ENCODE data around the gene TEKTIP1. TPM values are rescaled to one million over a fixed set of nuclear protein-coding genes. Genes with fewer than 3 reads are reported as not detected.

TEKTIP1 gene
- total RNA-seq, 2 donors from 2014 or later: not detected

GRCh38 chr19:3514930-3515329, 24.0 kb upstream of the TEKTIP1 start:
- Histone ChIP-seq H3K27me3 (no peaks in the 10 kb centered on the region), H3K4me3 (no peak overlapping the region), H3K4me1 (peaks cover 0 to 39% of the 10 kb centered on the region in 2 donors), H3K36me3 (peaks cover 5% of the 10 kb centered on the region), H3K9me3 (no peaks in the 10 kb centered on the region), H3K27ac (no peak overlapping the region)
- no peak for DNase-seq (ENCODE audit: low spot score)
- TF ChIP-seq CTCF (IDR thresholded peaks at IDR 0.05): no peak

- DNase-seq (ENCODE audit: low spot score): no peak
- H3K36me3 ChIP-seq: peaks cover 7% of the 10 kb centered on the region
- no peak overlapping the region for H3K27ac ChIP-seq
- no peaks in the 10 kb centered on the region for H3K9me3 ChIP-seq
- no peak for TF ChIP-seq CTCF (IDR thresholded peaks at IDR 0.05)
- no peaks in the 10 kb centered on the region for H3K27me3 ChIP-seq
- H3K4me1 ChIP-seq: peaks cover 0 to 39% of the 10 kb centered on the region in 2 donors
- H3K4me3 ChIP-seq: no peak overlapping the region
Measured at GRCh38 chr19:3515891-3516422, 23.0 kb upstream of the TEKTIP1 start.

GRCh38 chr19:3516675-3517207, 22.2 kb upstream of the TEKTIP1 start:
- Histone ChIP-seq H3K4me1 (peaks cover 0 to 32% of the 10 kb centered on the region in 2 donors), H3K4me3 (no peak overlapping the region), H3K27me3 (no peaks in the 10 kb centered on the region), H3K27ac (no peak overlapping the region), H3K9me3 (no peaks in the 10 kb centered on the region), H3K36me3 (peaks cover 7% of the 10 kb centered on the region)
- DNase-seq (ENCODE audit: low spot score): no peak
- TF ChIP-seq CTCF (IDR thresholded peaks at IDR 0.05): no peak

- Histone ChIP-seq H3K36me3 (peaks cover 7% of the 10 kb centered on the region), H3K27me3 (no peaks in the 10 kb centered on the region), H3K4me1 (peaks cover 0 to 23% of the 10 kb centered on the region in 2 donors), H3K4me3 (no peak overlapping the region), H3K9me3 (no peaks in the 10 kb centered on the region), H3K27ac (no peak overlapping the region)
- TF ChIP-seq CTCF (IDR thresholded peaks at IDR 0.05): no peak
- no peak for DNase-seq (ENCODE audit: low spot score)
Measured at GRCh38 chr19:3517638-3518037, 21.3 kb upstream of the TEKTIP1 start.

- Histone ChIP-seq H3K9me3 (no peaks in the 10 kb centered on the region), H3K4me3 (no peak overlapping the region), H3K27me3 (no peaks in the 10 kb centered on the region), H3K4me1 (peaks cover 0 to 17% of the 10 kb centered on the region in 2 donors), H3K36me3 (peaks cover 12% of the 10 kb centered on the region), H3K27ac (no peak overlapping the region)
- no peak for DNase-seq (ENCODE audit: low spot score)
- TF ChIP-seq CTCF (IDR thresholded peaks at IDR 0.05): no peak
Measured at GRCh38 chr19:3518255-3518654, 20.7 kb upstream of the TEKTIP1 start.

- H3K4me1 ChIP-seq: peaks cover 0 to 13% of the 10 kb centered on the region in 2 donors
- H3K27ac ChIP-seq: no peak overlapping the region
- no peak for DNase-seq (ENCODE audit: low spot score)
- H3K27me3 ChIP-seq: no peaks in the 10 kb centered on the region
- no peak overlapping the region for H3K4me3 ChIP-seq
- peaks cover 16% of the 10 kb centered on the region for H3K36me3 ChIP-seq
- H3K9me3 ChIP-seq: no peaks in the 10 kb centered on the region
- no peak for TF ChIP-seq CTCF (IDR thresholded peaks at IDR 0.05)
Measured at GRCh38 chr19:3518659-3519058, 20.3 kb upstream of the TEKTIP1 start.

Measured in right atrium auricular region (tissue), 2 donors.